Measurements from ENCODE around the gene TCF21. TPM values are rescaled to one million over a fixed set of nuclear protein-coding genes. Genes with fewer than 3 reads are reported as not detected.
A peak's percentile ranks its signal among the peaks of the same experiment; 100 is the strongest.

Gene TCF21
- polyA plus RNA-seq (2013, experiment 1 of 2), result 9.1 TPM
- 9.4 TPM for polyA plus RNA-seq (2013, experiment 2 of 2)

DNA sequence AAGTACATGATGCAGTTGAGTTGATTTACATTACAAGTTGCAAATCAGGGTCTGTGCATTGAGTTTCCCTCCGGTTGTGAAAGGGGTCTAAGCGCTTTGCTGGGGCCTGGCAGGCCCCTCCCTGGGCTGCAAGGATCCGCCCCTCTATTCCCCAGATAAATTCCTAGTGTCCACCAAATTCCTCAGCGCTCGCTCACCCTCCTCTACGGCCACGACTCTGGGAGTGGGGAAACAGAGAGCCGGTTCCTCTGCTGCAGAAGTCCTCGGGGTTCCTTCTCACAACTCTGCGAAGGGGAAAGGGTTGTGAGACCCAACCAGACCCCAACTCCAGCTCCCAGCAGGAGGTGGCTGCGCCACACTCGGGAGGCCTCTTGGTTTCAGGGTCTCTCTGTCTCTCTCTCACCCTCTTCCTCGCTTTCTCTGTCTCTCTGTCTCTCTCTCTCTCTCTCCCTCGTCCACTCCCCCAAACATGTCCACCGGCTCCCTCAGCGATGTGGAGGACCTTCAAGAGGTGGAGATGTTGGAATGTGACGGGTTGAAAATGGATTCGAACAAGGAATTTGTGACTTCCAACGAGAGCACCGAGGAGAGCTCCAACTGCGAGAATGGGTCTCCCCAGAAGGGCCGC, at the start of gene TCF21:
Gene TCF21, plus strand, starts transcription at position 185 of the 628 bp plus-strand sequence. Its CDS starts 285 bp downstream, at position 470.
- H3K4me3 ChIP-seq (ENCODE audit: extremely low read depth, insufficient read depth, low read length, poor library complexity, severe bottlenecking), result peak within 1 kb of the TSS; percentile 54
- no peaks in the 10 kb centered on the region for H3K36me3 ChIP-seq (ENCODE audit: control insufficient read depth, insufficient read depth, low read length)
- H3K4me1 ChIP-seq (ENCODE audit: control insufficient read depth, insufficient read depth, low read length, poor library complexity, severe bottlenecking), result peaks cover 12% of the 10 kb centered on the region
- peak within 1 kb of the TSS; percentile 88 for H3K27ac ChIP-seq (ENCODE audit: low read depth, low read length, severe bottlenecking)
- WGBS, 2 experiments (ENCODE audit: insufficient coverage in 2 of 2), result 1 to 2% methylated on average over 11 to 18 of the region's 22 CpGs
- H3K9me3 ChIP-seq (ENCODE audit: control insufficient read depth, low read length), result no peaks in the 10 kb centered on the region

DNA sequence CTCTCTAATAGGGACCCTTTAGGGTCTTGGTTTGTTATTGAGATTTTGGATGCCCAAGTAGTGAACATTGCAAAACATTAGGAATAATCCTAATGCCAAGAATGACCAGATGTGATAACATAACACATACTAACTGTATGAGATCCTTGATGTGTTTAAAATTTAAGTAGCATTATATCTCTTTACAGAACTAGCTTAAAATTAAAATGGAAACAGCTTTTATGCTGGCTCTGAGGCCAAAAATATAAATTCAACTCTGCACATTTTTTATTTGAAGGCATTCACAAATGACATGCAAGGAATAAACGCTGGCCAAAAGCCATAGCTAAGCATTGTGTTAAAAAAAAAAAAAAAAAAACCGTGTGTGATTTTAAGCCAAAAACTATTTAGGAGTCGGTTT, 47.7 kb upstream of the TCF21 start:
- no peak overlapping the region for H3K27ac ChIP-seq (ENCODE audit: low read depth, low read length, severe bottlenecking)
- no peaks in the 10 kb centered on the region for H3K36me3 ChIP-seq (ENCODE audit: control insufficient read depth, insufficient read depth, low read length)
- no peaks in the 10 kb centered on the region for H3K4me1 ChIP-seq (ENCODE audit: control insufficient read depth, insufficient read depth, low read length, poor library complexity, severe bottlenecking)
- WGBS, 2 experiments (ENCODE audit: insufficient coverage in 2 of 2), result 100% methylated on average over 1 of the region's 3 CpGs; no CpG with 5 or more reads in 1 of the 2 experiments
- no peaks in the 10 kb centered on the region for H3K9me3 ChIP-seq (ENCODE audit: control insufficient read depth, low read length)
- no peak overlapping the region for H3K4me3 ChIP-seq (ENCODE audit: extremely low read depth, insufficient read depth, low read length, poor library complexity, severe bottlenecking)

DNA sequence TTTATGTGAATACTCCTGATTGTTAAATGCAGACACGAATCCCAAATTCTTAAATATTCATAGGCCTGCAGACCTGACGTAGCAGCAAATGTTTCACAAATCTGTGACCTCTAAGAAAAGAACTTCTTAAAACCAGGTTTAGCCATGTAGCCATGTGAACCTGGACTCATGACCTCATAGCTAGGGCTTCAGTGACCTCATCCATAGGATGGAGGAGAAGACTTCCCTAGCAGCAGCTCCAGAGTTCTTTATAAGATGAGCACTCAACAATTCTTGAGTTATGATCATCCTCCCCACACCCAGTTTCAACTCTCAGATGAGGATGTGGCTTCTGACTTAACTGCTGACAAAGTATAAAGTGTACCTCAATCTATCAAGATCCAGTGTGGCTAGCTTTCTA, 45.8 kb upstream of the TCF21 start:
- no peaks in the 10 kb centered on the region for H3K36me3 ChIP-seq (ENCODE audit: control insufficient read depth, insufficient read depth, low read length)
- no peaks in the 10 kb centered on the region for H3K9me3 ChIP-seq (ENCODE audit: control insufficient read depth, low read length)
- no peak overlapping the region for H3K4me3 ChIP-seq (ENCODE audit: extremely low read depth, insufficient read depth, low read length, poor library complexity, severe bottlenecking)
- 80 to 100% methylated on average over 1 to 2 of the region's 2 CpGs for WGBS, 2 experiments (ENCODE audit: insufficient coverage in 2 of 2)
- H3K27ac ChIP-seq (ENCODE audit: low read depth, low read length, severe bottlenecking), result no peak overlapping the region
- H3K4me1 ChIP-seq (ENCODE audit: control insufficient read depth, insufficient read depth, low read length, poor library complexity, severe bottlenecking), result no peaks in the 10 kb centered on the region

DNA sequence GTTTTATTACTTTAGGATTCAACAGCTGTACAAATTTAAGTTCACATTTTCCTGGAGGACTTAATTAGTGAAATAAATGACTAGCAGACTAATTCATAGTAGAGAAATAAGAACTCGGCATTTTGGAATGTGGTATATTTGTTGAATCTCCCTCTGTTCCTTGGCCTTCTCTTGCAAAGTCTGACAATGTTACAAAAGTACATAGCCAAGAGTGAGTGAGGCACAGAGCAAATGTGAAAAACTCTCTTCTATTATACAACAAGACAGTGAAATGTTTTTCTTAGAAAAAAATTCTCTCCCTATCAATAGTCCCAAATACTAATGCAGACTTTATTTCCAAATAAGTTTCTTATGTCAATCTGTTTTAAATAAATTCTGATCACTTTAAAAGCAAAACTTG, 44.2 kb upstream of the TCF21 start:
- H3K4me1 ChIP-seq (ENCODE audit: control insufficient read depth, insufficient read depth, low read length, poor library complexity, severe bottlenecking), result no peaks in the 10 kb centered on the region
- WGBS, 2 experiments (ENCODE audit: insufficient coverage in 2 of 2), result no CpG with 5 or more reads among the region's 1 CpG
- H3K27ac ChIP-seq (ENCODE audit: low read depth, low read length, severe bottlenecking), result no peak overlapping the region
- no peaks in the 10 kb centered on the region for H3K9me3 ChIP-seq (ENCODE audit: control insufficient read depth, low read length)
- no peak overlapping the region for H3K4me3 ChIP-seq (ENCODE audit: extremely low read depth, insufficient read depth, low read length, poor library complexity, severe bottlenecking)
- H3K36me3 ChIP-seq (ENCODE audit: control insufficient read depth, insufficient read depth, low read length), result no peaks in the 10 kb centered on the region

DNA sequence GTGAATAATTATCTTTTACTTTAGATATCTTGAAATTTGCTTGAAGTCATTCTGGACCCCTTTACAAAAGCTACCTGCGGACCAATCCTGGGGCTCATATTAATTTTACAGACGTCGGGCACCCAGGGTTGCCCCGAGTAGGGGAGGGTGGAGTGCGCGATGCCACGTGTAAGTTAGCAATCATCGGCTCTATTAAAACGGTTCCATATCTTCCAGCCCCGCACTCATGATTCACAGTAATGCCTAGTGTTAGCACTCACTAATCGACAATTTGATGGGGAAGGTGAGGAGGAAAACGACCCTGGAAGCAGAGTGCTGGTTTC, 34.9 kb upstream of the TCF21 start:
- 11 to 19% methylated on average over 3 to 5 of the region's 12 CpGs for WGBS, 2 experiments (ENCODE audit: insufficient coverage in 2 of 2)
- Histone ChIP-seq H3K4me1 (ENCODE audit: control insufficient read depth, insufficient read depth, low read length, poor library complexity, severe bottlenecking) (no peaks in the 10 kb centered on the region), H3K9me3 (ENCODE audit: control insufficient read depth, low read length) (no peaks in the 10 kb centered on the region), H3K27ac (ENCODE audit: low read depth, low read length, severe bottlenecking) (no peak overlapping the region), H3K4me3 (ENCODE audit: extremely low read depth, insufficient read depth, low read length, poor library complexity, severe bottlenecking) (no peak overlapping the region), H3K36me3 (ENCODE audit: control insufficient read depth, insufficient read depth, low read length) (no peaks in the 10 kb centered on the region)

DNA sequence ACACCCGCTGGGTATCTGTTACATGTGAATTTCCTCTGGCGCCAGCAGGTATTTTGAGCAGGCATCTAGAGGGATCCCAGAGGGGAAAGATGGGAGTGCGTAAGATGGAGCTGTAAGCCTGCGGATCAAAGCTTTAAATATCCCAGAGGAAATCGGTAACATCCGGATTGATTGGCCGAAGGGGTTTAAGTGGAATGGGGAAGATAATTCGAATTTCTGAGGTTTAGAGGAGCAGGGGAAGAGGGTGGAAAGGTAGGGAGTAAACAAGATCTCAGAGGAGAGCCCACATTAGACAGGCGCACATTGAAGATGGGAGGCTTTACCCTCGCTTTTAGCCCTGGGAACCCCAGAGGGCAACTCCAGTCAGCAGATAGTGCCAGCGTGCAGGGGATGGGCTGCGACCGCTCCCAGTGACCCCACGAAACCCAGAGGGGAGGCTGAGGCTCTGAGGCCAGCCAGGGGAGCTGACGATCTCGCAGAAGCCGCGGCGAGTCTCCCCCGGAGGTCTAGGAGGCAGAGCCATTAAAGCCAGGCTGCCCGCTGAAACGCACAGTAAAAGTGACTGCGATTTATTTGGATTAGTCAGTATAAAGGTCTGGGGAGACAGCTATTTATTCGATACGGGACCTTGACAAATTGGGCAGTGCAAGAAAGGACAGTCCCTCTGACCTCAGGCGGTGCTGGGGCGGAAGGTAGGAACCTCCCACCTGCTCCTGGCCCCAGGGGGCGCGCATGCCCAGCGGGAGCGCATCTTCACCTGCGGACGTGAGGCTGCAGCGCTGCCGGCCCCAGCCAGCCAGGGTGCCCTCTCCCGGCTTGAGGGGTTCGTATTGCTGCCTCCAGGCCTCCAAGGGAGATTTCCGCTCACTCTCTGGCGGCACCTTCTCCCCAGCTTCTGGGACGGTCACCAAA, 34.3 kb upstream of the TCF21 start:
- 1 to 3% methylated on average over 35 to 40 of the region's 40 CpGs for WGBS, 2 experiments (ENCODE audit: insufficient coverage in 2 of 2)
- Histone ChIP-seq H3K4me1 (ENCODE audit: control insufficient read depth, insufficient read depth, low read length, poor library complexity, severe bottlenecking) (no peaks in the 10 kb centered on the region), H3K4me3 (ENCODE audit: extremely low read depth, insufficient read depth, low read length, poor library complexity, severe bottlenecking) (peak overlapping the region; percentile 17), H3K9me3 (ENCODE audit: control insufficient read depth, low read length) (no peaks in the 10 kb centered on the region), H3K36me3 (ENCODE audit: control insufficient read depth, insufficient read depth, low read length) (no peaks in the 10 kb centered on the region), H3K27ac (ENCODE audit: low read depth, low read length, severe bottlenecking) (no peak overlapping the region)

DNA sequence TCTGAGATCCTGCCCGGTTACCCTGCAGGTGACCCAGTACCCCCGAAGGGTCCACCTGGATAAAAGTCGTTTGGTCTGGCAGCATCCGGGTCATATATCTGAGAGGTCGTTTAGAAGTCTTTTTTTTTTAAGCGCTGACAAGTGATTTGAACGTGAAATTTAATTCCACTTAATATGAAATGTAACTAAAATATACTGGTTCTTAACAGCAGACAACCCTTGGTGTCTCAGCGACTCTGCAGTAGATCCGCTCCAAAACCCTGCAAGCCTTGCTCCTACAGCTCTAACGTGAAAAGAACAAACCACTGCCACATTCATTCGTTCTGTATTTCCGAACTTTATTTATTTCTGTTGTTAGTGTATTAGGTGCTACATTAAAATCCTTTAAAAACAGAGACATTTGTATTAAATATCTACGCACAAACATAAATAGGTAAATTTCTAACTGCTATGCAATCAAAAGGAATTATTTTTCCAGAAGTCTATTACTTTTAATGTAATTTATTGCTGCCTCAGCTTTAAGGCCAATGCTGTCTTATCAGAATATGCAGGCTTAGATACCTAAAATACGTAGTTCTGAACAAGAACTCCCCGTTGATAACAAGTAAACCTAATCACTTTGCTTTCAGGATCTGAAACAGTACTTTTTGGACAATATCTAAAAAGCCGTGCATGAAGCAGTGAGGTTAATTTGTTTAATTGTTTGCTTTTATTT, 33.5 kb upstream of the TCF21 start:
- Histone ChIP-seq H3K36me3 (ENCODE audit: control insufficient read depth, insufficient read depth, low read length) (no peaks in the 10 kb centered on the region), H3K4me3 (ENCODE audit: extremely low read depth, insufficient read depth, low read length, poor library complexity, severe bottlenecking) (peak overlapping the region; percentile 17), H3K9me3 (ENCODE audit: control insufficient read depth, low read length) (no peaks in the 10 kb centered on the region), H3K4me1 (ENCODE audit: control insufficient read depth, insufficient read depth, low read length, poor library complexity, severe bottlenecking) (no peaks in the 10 kb centered on the region), H3K27ac (ENCODE audit: low read depth, low read length, severe bottlenecking) (no peak overlapping the region)
- WGBS, 2 experiments (ENCODE audit: insufficient coverage in 2 of 2), result 8 to 17% methylated on average over 5 to 6 of the region's 16 CpGs

DNA sequence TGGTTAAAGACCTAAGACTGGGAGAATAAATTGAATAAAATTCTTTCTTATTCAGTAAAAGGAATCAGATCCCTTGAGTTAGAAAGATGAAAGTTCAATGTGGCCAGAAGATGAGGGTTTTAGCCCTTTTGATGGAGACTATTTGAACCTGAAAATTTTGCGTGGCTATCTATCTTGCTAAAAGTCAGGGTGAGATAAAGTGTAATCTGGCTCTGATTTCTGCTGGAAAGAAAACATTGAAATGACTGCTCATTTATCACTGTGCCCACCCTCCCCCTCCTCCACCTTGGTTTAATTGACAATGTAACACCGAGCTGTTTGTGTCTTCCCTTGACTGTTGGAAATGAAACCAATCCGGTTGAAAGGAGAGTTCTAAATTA, 32.9 kb upstream of the TCF21 start:
- no peaks in the 10 kb centered on the region for H3K4me1 ChIP-seq (ENCODE audit: control insufficient read depth, insufficient read depth, low read length, poor library complexity, severe bottlenecking)
- 0 to 20% methylated on average over 1 to 2 of the region's 3 CpGs for WGBS, 2 experiments (ENCODE audit: insufficient coverage in 2 of 2)
- no peaks in the 10 kb centered on the region for H3K9me3 ChIP-seq (ENCODE audit: control insufficient read depth, low read length)
- no peaks in the 10 kb centered on the region for H3K36me3 ChIP-seq (ENCODE audit: control insufficient read depth, insufficient read depth, low read length)
- H3K27ac ChIP-seq (ENCODE audit: low read depth, low read length, severe bottlenecking), result no peak overlapping the region
- no peak overlapping the region for H3K4me3 ChIP-seq (ENCODE audit: extremely low read depth, insufficient read depth, low read length, poor library complexity, severe bottlenecking)

DNA sequence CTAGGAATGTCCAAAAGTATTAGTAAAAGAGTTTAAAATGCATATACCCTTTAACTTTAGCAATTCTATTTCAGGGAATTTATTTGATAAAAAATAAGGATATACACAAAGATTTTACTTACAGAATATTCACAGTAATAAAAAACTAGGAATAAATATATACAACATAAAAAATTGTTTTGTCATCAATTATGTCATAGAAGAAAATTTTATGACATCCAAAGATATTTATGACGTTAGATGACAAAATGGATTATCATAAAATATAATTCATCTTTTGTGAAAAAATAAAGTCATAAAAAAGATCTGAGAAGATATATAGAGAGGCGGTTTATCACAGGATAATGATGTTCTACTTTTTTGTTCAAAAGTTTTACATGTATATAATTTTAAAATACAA, 32.0 kb upstream of the TCF21 start:
- H3K4me3 ChIP-seq (ENCODE audit: extremely low read depth, insufficient read depth, low read length, poor library complexity, severe bottlenecking), result no peak overlapping the region
- H3K4me1 ChIP-seq (ENCODE audit: control insufficient read depth, insufficient read depth, low read length, poor library complexity, severe bottlenecking), result no peaks in the 10 kb centered on the region
- no peaks in the 10 kb centered on the region for H3K9me3 ChIP-seq (ENCODE audit: control insufficient read depth, low read length)
- H3K36me3 ChIP-seq (ENCODE audit: control insufficient read depth, insufficient read depth, low read length), result no peaks in the 10 kb centered on the region
- no CpG with 5 or more reads among the region's 2 CpGs for WGBS, 2 experiments (ENCODE audit: insufficient coverage in 2 of 2)
- H3K27ac ChIP-seq (ENCODE audit: low read depth, low read length, severe bottlenecking), result no peak overlapping the region

DNA sequence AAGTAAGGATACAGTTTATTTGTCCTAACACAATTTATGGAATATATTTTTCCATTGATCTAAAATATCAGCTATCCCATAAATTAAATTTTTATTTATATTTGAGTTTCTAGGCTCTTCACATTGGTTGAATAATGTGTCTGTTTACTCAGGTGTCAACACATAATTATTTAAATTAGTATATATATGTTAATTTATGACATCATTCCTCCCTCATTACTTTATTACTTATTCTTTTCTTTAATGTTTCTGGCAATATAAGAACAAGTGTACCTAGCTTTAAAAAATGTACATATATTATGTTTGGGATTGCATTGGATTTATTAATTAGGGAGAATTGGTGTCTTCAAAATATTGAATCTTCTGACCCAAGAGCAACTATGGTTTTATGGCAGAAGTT, 31.2 kb upstream of the TCF21 start:
- no peak overlapping the region for H3K27ac ChIP-seq (ENCODE audit: low read depth, low read length, severe bottlenecking)
- no peaks in the 10 kb centered on the region for H3K4me1 ChIP-seq (ENCODE audit: control insufficient read depth, insufficient read depth, low read length, poor library complexity, severe bottlenecking)
- peaks cover 6% of the 10 kb centered on the region for H3K9me3 ChIP-seq (ENCODE audit: control insufficient read depth, low read length)
- H3K4me3 ChIP-seq (ENCODE audit: extremely low read depth, insufficient read depth, low read length, poor library complexity, severe bottlenecking), result no peak overlapping the region
- H3K36me3 ChIP-seq (ENCODE audit: control insufficient read depth, insufficient read depth, low read length), result no peaks in the 10 kb centered on the region
